Body of pancreas (tissue), 4 donors: ENCODE data around the gene CMIP.

Source experiments
- POLR2A ChIP-seq, 3 donors: fragments of 450-650 bp; IDR thresholded peaks; one replicate each; pipeline ENCODE4 v1.6.1; 2016; ENCODE audit warnings: antibody characterized with exemption in 3 of 3, mild to moderate bottlenecking in 2 of 3
- TF ChIP-seq, protein P1 (sequence below), 7 experiments: fragments of 450-650 bp in 4 of 7; fragments of 200-600 bp in 3 of 7; sonication (generic) in 3 of 7; IDR thresholded peaks; one replicate each; pipeline ENCODE4 v1.5.1; 2016 to 2019; ENCODE audit warnings: antibody characterized with exemption in 7 of 7

DNA sequence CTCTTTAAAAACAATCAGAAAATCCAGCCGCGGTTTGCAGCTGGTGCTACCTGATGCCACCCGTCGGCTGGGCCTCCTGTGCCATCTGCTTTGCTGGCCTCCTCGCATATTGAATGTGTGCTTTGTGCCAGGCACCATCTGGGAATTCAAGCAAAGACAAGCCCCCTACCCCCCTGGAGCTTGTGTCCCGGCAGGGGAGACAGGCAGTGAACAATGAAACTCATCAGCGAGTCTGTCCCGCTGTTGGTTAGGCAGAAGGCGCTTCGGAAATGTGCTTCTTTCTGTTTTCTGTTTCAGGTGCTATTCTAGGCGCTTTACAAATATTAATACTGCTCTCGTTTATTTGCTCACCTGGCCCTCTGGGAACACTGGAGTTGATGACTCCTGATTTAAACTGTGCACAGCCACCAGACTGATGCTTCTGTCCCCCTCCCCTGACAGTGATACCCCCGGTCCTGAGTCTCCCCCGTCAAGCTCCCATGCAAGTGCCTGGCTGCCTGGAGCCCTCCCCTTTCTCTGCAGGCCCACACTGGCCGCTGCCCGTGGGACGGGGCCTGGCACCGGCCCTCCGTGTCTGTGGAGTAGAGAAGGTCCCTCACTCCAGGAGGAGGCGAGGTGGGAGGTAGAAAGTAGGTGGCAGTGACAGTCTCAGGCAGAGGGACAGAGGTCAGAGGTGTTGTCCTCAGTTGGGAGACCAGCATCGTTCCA is 208.3 kb downstream of the CMIP start:
- TF ChIP-seq POLR2A (IDR thresholded peaks at IDR 0.05), result no peak
- TF ChIP-seq, protein P1, sequence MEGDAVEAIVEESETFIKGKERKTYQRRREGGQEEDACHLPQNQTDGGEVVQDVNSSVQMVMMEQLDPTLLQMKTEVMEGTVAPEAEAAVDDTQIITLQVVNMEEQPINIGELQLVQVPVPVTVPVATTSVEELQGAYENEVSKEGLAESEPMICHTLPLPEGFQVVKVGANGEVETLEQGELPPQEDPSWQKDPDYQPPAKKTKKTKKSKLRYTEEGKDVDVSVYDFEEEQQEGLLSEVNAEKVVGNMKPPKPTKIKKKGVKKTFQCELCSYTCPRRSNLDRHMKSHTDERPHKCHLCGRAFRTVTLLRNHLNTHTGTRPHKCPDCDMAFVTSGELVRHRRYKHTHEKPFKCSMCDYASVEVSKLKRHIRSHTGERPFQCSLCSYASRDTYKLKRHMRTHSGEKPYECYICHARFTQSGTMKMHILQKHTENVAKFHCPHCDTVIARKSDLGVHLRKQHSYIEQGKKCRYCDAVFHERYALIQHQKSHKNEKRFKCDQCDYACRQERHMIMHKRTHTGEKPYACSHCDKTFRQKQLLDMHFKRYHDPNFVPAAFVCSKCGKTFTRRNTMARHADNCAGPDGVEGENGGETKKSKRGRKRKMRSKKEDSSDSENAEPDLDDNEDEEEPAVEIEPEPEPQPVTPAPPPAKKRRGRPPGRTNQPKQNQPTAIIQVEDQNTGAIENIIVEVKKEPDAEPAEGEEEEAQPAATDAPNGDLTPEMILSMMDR (IDR thresholded peaks at IDR 0.05), result no peak
